NCI-H345 treated with DMSO at 0.1 percent for 48 hours (cell line): ENCODE measurements around the gene MGLL.
"Not testable (repeated sequence)": the region's sequence is repeated elsewhere in the genome, so short reads cannot be mapped to it uniquely, and the experiment has no call there.

ENCODE experiments used
- DNase-seq: peaks from one replicate; lab custom pipeline; 2025; ENCODE audit not compliant: unreplicated experiment; lab: John Stamatoyannopoulos, UW

The MGLL gene

DNA sequence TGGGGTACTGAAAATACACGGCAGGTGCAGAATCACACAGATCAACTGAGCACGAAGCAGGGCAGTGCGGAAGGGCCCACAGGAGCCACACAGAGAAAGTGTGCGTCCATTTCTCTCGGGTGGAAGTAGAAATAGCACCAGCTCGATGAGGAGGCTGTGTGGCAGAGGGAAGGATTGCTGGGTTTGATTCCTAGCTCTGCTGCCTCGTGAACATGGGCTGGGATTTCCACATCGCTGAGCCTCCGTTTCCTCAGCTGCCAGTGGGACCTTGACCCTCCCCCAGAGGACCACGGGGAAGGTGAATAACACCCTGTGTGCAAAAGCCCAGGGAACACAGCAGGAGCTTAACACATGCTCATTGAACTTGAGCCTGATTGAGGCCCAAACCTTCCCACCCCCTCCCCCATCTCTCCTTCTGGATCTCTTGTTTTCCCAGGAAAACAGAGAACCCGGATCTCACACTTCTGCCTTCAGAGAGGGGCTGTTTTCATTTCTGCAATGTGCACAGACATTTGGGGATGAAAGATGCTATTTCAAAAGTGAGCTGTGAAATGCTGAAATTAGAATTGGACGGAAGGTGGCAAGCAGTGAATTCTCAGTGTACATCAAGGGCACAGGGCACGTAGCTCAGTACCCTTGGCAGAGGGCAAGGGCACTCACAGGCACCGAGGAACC, 111.2 kb downstream of the MGLL start:
- no peak for DNase-seq

- DNase-seq = no peak
Observed at GRCh38 chr3:127710155-127710941, 112.0 kb downstream of the MGLL start.

DNA sequence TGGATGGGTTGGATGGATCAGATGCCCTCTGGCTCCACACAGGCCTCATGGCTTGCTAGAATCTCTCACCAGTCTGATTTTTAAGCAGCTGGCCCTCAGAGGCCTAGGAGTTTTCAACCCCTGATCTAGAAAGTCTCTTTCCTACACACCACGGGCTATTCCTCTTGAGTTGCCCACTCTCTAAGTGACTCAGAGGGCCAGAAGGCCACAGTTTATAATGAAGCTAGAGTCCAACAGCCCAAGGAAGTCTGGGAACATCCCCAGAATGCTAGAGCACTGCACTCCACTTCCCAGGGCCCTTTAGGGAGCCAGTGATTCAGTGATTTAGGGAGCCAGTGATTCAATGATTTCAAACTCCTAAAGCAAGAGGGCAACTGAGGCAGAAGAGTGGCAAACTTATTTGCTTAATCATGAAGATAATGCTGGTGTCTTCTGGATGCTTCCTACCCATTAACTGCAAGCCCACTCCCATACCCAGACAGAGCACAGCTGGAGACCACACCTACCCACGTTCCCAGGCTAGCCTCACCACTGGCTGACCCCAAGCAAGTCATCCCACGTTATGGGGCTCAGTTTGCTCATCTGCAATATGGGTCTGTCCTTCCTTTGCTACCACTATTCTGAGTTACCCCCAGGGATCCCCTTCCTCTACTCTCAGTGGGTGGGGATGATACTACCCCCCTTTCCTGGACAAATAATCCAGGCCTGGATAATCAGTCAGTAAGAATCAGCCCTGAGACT, 112.8 kb downstream of the MGLL start:
- DNase-seq = no peak

DNA sequence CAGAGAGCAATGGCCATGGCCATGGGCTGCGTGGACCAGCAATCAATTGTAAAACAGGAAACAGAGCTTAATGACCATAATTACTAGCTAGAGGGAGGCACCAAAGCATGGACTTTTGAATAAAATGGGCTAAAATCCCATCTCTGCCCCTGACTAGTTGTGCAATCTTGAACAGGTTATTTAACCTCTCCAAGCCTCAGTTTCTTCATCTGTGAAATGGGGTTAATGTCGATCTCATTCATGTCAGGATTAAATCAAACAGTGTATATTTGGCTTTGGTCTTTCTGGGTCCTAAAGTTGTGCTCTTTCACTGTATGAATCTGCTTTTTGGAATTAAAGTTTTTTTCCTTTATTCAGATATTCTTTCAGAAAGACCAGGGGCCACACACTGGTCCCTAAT, 113.5 kb downstream of the MGLL start:
- DNase-seq = no peak

DNA sequence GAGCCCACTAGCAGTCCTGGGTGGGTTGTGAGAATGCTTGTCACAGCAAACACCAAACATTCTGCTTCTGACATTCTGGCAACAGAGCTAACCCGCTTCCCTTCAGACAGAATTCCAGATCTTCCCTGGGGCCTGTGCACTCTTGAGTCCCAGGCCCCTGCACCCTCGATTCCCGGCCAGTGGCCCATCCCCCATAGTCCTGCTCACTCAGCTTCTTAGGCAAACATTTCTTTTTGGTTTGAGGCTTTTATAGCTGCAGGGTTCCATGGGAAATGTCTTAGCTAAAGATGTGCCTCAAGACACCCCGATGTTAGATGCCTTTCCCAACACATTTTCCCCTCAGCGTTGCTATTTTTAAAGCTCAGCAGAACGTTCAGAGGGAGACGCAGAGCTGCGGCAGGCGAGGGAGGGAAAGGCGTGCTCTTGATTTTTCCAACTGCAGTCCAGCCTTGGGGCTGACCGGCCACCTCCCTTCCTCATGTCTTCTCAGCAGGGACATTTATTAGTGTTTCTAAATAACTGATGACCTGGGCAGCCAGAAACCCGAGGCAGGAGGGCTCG, 114.4 kb downstream of the MGLL start:
- no peak for DNase-seq

- DNase-seq = no peak
Observed at GRCh38 chr3:127706785-127707351, 115.4 kb downstream of the MGLL start.

DNA sequence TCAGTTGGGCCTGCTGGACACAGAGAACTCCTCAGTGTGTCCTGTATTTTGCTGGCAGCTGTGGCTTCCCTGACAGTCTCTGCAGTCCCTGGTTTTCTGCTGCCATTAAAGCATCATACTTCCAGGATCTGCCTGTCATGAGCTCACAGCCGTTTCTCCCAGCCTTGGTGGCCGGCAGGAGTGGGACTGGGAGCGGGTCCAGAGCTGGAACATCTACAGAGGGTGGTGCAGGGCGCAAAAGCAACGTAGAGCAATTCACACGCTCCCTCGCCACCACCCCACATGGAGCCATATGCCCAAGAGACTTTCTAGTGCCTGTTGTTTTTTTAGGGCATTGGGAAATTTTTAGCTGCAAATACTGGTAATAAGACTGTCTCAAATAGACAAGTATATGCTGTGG, 116.0 kb downstream of the MGLL start:
- no peak for DNase-seq

GRCh38 chr3:127704840-127705239, 117.5 kb downstream of the MGLL start:
- DNase-seq = not testable (repeated sequence)

- no peak for DNase-seq
Observed at GRCh38 chr3:127702151-127702578, 120.2 kb downstream of the MGLL start.

GRCh38 chr3:127701280-127701911, 120.9 kb downstream of the MGLL start:
- DNase-seq = no peak

DNA sequence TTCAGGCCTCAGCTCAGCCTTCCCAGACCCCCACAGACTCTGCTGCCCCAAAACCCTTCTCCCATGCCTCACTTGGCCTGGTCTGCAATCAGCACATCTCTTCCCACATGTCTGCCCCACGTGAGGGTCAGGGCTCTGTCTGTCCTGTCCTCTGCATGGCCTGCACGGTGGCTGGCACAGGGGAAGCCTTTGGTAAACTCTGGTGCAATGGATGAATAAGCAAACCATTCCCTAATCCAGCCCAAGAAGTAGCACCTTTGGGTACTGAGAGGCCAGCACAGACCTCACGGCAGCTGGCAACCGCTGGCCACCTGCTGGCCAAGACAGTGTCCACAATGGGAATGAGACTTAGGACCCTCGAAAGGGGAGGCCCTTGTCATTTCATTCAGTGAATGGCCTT, 121.9 kb downstream of the MGLL start:
- DNase-seq = no peak

GRCh38 chr3:127699416-127700300, 122.7 kb downstream of the MGLL start:
- no peak for DNase-seq

- no peak for DNase-seq
Observed at GRCh38 chr3:127698691-127699415, 123.5 kb downstream of the MGLL start.

DNA sequence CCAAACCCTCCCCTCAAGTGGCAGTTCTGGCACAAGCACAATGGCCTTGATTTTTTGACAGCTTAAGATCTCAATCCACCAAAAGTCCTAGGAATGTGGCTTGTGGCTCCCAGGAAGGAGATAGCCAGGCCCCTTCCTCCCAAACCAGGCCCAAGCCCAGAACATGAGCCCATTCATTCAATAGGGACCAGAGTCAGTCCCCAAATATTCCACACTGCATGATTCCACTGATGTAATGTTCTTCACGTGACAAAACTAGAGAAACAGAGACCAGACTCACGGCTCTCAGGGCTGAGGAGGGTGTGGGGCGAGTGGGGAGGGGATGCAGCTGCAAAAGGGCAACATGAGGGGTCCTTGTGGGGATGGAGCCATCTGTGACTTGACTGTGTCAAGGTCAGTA, 124.0 kb downstream of the MGLL start:
- no peak for DNase-seq

DNA sequence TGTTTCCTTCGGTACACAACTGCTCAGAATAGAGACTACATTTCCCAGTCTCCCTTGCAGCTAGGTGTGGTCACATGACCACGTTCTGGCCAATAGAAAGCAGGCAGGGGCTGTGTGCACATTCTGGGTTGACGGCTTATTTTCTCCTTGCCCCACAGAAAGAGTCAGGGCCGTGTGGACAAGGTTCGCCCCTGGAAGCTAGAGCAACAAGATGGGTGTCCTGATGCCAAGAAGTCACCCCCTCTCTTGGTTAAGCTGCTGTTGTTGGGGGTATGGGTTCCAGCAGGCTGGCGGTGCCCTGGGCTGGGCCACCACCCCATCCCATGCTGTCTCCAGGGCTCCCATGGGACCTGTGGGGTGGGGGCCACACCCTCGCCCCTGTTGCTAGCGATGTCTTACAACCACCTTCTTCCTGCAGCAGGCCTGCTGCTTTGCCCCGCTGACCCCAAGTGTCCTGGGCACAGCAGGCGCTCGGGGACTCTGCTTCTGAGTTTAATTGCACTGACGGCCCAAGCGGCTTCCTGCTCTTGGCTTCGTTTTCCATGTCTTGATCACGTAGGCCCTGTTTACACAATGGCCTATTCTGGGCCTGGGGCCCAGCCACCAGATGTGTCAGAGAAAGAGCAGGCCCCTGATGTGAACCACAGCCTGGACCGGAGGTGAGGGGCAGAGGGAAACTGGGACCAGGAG, 124.6 kb downstream of the MGLL start:
- no peak for DNase-seq

DNA sequence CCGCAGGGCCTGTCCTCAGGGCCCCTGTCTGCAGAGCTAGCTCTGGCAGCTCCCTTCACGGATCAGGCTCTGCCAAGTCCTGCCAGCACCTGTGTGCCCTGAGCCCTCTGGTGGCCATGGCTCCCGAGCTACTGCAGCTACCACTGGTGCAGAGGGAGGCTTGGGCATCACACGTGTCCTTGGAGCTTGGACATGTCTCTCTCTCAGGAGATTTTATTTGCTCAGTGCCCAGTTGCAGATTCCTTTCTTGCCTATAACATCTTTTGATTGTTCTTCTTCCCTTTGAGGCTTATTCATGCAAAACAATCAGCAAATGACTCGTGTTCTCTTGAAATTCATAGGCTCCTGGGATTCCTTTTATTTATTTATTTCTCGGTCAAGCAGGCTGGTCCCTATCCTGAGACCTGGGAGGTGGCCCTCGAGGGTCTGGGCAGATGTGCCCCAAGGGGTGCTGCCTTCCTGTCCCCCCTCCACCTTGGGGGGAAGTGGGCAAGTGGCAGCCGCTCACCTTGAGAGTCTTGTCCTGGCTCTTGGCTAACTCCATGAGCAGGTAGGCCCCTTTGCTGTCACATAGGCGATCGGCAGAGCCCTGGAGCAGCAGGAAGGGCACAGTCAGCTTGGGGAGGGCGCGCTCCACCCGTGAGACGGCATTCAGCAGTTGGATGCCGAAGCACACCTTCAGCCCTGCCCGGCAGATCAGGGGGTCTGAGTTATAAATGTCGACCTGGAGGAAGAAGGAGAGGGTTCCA, 127.7 kb downstream of the MGLL start:
- no peak for DNase-seq

- DNase-seq = no peak
Observed at GRCh38 chr3:127693336-127693843, 128.9 kb downstream of the MGLL start.
